GM12878 (cell line): Measurements from ENCODE around the gene EVX2. TPM values are rescaled to one million over a fixed set of nuclear protein-coding genes. Genes with fewer than 3 reads are reported as not detected.

Source experiments
- ATAC-seq: fragments of 200-7000 bp; cut with Tn5 transposase; 3 replicates; pipeline ENCODE4 v1.9.1; 2020; ENCODE audit warnings: mild to moderate bottlenecking, moderate library complexity
- BruUV-seq: library from RNA; stranded (reverse); fragments of 400-500 nt; replicated peaks from 2 replicates; lab custom pipeline; 2021; lab: Mats Ljungman, UMichigan
- CTCF ChIA-PET: fragments of 300-600 bp; sonication (Branson Sonifier 250); formaldehyde crosslinking; extraction: SDS; loops from one replicate; lab custom pipeline; 2021; ENCODE audit warnings: inconsistent platforms; lab: Yijun Ruan, JAX
- POLR2A ChIA-PET: fragments of 350-600 bp; formaldehyde crosslinking; extraction: SDS; loops from one replicate; lab custom pipeline; 2021; ENCODE audit warnings: inconsistent platforms; lab: Charles Lee
- RAD21 ChIA-PET: fragments of 300-600 bp; sonication (Branson Sonifier 250); formaldehyde crosslinking; loops from one replicate; lab custom pipeline; 2023; ENCODE audit warnings: antibody characterized with exemption; ENCODE audit not compliant: unreplicated experiment; lab: Charles Lee
- SMC1A ChIA-PET: fragments of 300-600 bp; sonication (Branson Sonifier 250); formaldehyde crosslinking; loops from one replicate; lab custom pipeline; 2023; ENCODE audit not compliant: unreplicated experiment, uncharacterized antibody; lab: Charles Lee
- DNase-seq: peaks from one replicate; pipeline ENCODE4 v3.0.0-alpha.2; 2011; ENCODE audit warnings: low read depth, low spot score
- FAIRE-seq: peaks from 3 replicates; lab custom pipeline; 2011; peaks lifted over from hg19 to GRCh38; lab: Jason Lieb, UNC
- H2AFZ ChIP-seq: 2 replicates; pipeline ENCODE4 v1.6.0; 2011; ENCODE audit warnings: low read depth, low read length, control low read depth; ENCODE audit not compliant: control insufficient read depth
- H3K27ac ChIP-seq: 2 replicates; pipeline ENCODE4 v1.5.1; 2011; ENCODE audit warnings: control low read depth; ENCODE audit not compliant: control insufficient read depth, insufficient read depth
- H3K27me3 ChIP-seq, 2 experiments: replicated peaks in 1 of 2; 2 replicates each; pipeline versions ENCODE4 v1.6.0 to v1.6.1; 2011; ENCODE audit warnings: low read length in 1 of 2; ENCODE audit not compliant: control insufficient read depth in 2 of 2, insufficient read depth in 2 of 2
- H3K36me3 ChIP-seq, 2 experiments: 2 replicates each; pipeline ENCODE4 v1.5.1; 2011; ENCODE audit warnings: low read length in 1 of 2; ENCODE audit not compliant: control insufficient read depth in 2 of 2, insufficient read depth in 2 of 2
- H3K4me1 ChIP-seq: 2 replicates; pipeline ENCODE4 v1.6.1; 2011; ENCODE audit warnings: mild to moderate bottlenecking, low read length, moderate library complexity, mixed read lengths; ENCODE audit not compliant: control insufficient read depth, insufficient read depth
- H3K4me2 ChIP-seq: 2 replicates; pipeline ENCODE4 v1.6.0; 2011; ENCODE audit warnings: control low read depth; ENCODE audit not compliant: control insufficient read depth, insufficient read depth
- H3K4me3 ChIP-seq: fragments of 200-600 bp; sonication (generic); 2 replicates; pipeline ENCODE4 v1.5.1; 2016
- H3K79me2 ChIP-seq: 2 replicates; pipeline ENCODE4 v1.6.0; 2011; ENCODE audit warnings: low read length; ENCODE audit not compliant: control insufficient read depth, insufficient read depth
- H3K9ac ChIP-seq: 2 replicates; pipeline ENCODE4 v1.8.0; 2011; ENCODE audit warnings: low read length, control low read depth, mixed read lengths; ENCODE audit not compliant: control insufficient read depth, insufficient read depth
- H3K9me3 ChIP-seq: replicated peaks from 3 replicates; pipeline ENCODE4 v1.5.1; 2011; ENCODE audit warnings: mild to moderate bottlenecking, low read length; ENCODE audit not compliant: control insufficient read depth, insufficient read depth
- H4K20me1 ChIP-seq: 2 replicates; pipeline ENCODE4 v1.6.0; 2011; ENCODE audit not compliant: control insufficient read depth, insufficient read depth
- BMI1 ChIP-seq: fragments of 450-650 bp; IDR thresholded peaks from 2 replicates; pipeline ENCODE4 v1.6.1; 2016; ENCODE audit warnings: mild to moderate bottlenecking, moderate library complexity, borderline replicate concordance
- CBX3 ChIP-seq: fragments of 200-600 bp; sonication (generic); IDR thresholded peaks from 2 replicates; pipeline ENCODE4 v1.6.1; 2016; ENCODE audit warnings: low read depth, borderline replicate concordance
- CBX5 ChIP-seq: sonication (generic); IDR thresholded peaks from 2 replicates; pipeline ENCODE4 v1.6.1; 2016; ENCODE audit warnings: low read depth, moderate library complexity, mild to moderate bottlenecking, inconsistent platforms
- CHD2 ChIP-seq: IDR thresholded peaks from 2 replicates; pipeline ENCODE4 v1.6.1; 2011; ENCODE audit warnings: low read depth, low read length, improper control_type of control experiment, borderline replicate concordance
- EED ChIP-seq: sonication (generic); IDR thresholded peaks from 2 replicates; pipeline ENCODE4 v1.6.1; 2016; ENCODE audit warnings: antibody characterized with exemption, low read depth
- PKNOX1 ChIP-seq: fragments of 450-650 bp; IDR thresholded peaks from 2 replicates; pipeline ENCODE4 v1.6.1; 2016; ENCODE audit warnings: mild to moderate bottlenecking
- POLR2AphosphoS2 ChIP-seq: IDR thresholded peaks from 2 replicates; pipeline ENCODE4 v1.6.1; 2011; ENCODE audit warnings: low read depth, mild to moderate bottlenecking, low read length, improper control_type of control experiment, moderate library complexity
- SKIL ChIP-seq: fragments of 450-650 bp; IDR thresholded peaks from 2 replicates; pipeline ENCODE4 v1.6.1; 2017; ENCODE audit warnings: mild to moderate bottlenecking, low read depth, inconsistent platforms; ENCODE audit not compliant: poor library complexity, severe bottlenecking
- SMC3 ChIP-seq: IDR thresholded peaks from 2 replicates; pipeline ENCODE4 v1.6.1; 2011; ENCODE audit warnings: low read length, improper control_type of control experiment, borderline replicate concordance
- STAT3 ChIP-seq: IDR thresholded peaks from 2 replicates; pipeline ENCODE4 v1.6.1; 2011; ENCODE audit warnings: low read depth, low read length, improper control_type of control experiment
- TAF1 ChIP-seq: IDR thresholded peaks from 2 replicates; pipeline ENCODE4 v1.6.1; 2011; ENCODE audit warnings: mild to moderate bottlenecking, low read depth, low read length, borderline replicate concordance
- TARDBP ChIP-seq: IDR thresholded peaks from 2 replicates; pipeline ENCODE4 v1.6.1; 2016; ENCODE audit warnings: borderline replicate concordance
- TCF12 ChIP-seq: IDR thresholded peaks from 2 replicates; pipeline ENCODE4 v1.6.1; 2011; ENCODE audit warnings: low read depth, mild to moderate bottlenecking, low read length
- ZNF207 ChIP-seq: fragments of 450-650 bp; IDR thresholded peaks from 2 replicates; pipeline ENCODE4 v1.6.1; 2014; ENCODE audit warnings: antibody characterized with exemption, mild to moderate bottlenecking, borderline replicate concordance
- ZSCAN29 ChIP-seq: fragments of 450-650 bp; IDR thresholded peaks from 2 replicates; pipeline ENCODE4 v1.6.1; 2017; ENCODE audit warnings: mild to moderate bottlenecking, moderate library complexity
- ZZZ3 ChIP-seq: IDR thresholded peaks from 2 replicates; pipeline ENCODE4 v1.6.1; 2011; ENCODE audit warnings: low read depth; ENCODE audit not compliant: control insufficient read depth, insufficient read length
- WGBS: methylation state at CpG from one replicate; pipeline ENCODE4 v1.1.6; 2016; ENCODE audit warnings: low lambda C conversion rate; ENCODE audit not compliant: insufficient replicate concordance, insufficient coverage; ENCODE audit errors: missing lambda C conversion rate; 5-methylcytosine and 5-hydroxymethylcytosine counted together
- in situ Hi-C: fragments of 300-500 bp; cut with MboI; formaldehyde crosslinking; loops from 9 replicates; pipeline ENCODE4 v1.14.3; 2018; ENCODE audit warnings: mixed read lengths
- intact Hi-C: fragments of 100-400 bp; cut with micrococcal nuclease; formaldehyde crosslinking; loops from one replicate; pipeline ENCODE4 v1.14.2; 2022; ENCODE audit not compliant: unreplicated experiment
- polyA plus RNA-seq, 11 experiments: library from polyadenylated mRNA; depleted of rRNA in 4 of 11; unstranded in 6 of 11; stranded (reverse) in 5 of 11; fragments of >200 nt; fragmentation: Nextera tagmentation in 4 of 11; fragmentation: Illumina TruSeq in 1 of 11; extraction: Ambion mirVana in 4 of 11; extraction: Trizol in 1 of 11; gene quantifications; 1 replicate in 1 of 11; 2 replicates in 10 of 11; pipeline versions ENCODE4 v1.2.1 to v1.2.3, GENCODE V29; 2011 to 2016; ENCODE audit warnings: inconsistent platforms in 2 of 11, missing spikeins in 2 of 11, low read depth in 1 of 11
- total RNA-seq, 4 experiments: library from RNA; depleted of rRNA in 3 of 4; stranded (reverse); fragments of >200 nt in 3 of 4; fragmentation: Illumina TruSeq in 1 of 4; extraction: Trizol in 1 of 4; gene quantifications; 2 replicates each; pipeline versions ENCODE4 v1.2.1 to v1.2.3, GENCODE V29; 2013 to 2021
- TF ChIP-seq, protein P1 (sequence below): IDR thresholded peaks from 2 replicates; pipeline ENCODE4 v1.6.1; 2011; ENCODE audit warnings: mild to moderate bottlenecking, low read depth, low read length, moderate library complexity; ENCODE audit not compliant: insufficient replicate concordance
- TF ChIP-seq, protein P2 (sequence below): IDR thresholded peaks from 2 replicates; pipeline ENCODE4 v1.6.1; 2012; ENCODE audit warnings: low read length, inconsistent platforms
- TF ChIP-seq, protein P3 (sequence below): fragments of 450-650 bp; IDR thresholded peaks from 2 replicates; pipeline ENCODE4 v1.6.1; 2016; ENCODE audit warnings: mild to moderate bottlenecking

Gene EVX2
- total and polyA plus RNA-seq, 10 of the 15 experiments (the other 5 are each of a cell fraction or from before 2014, with no cell fraction given) = not detected

GRCh38 chr2:176094349-176094748, 10.6 kb upstream of the EVX2 start:
- Histone ChIP-seq H3K27me3 (peaks cover 15 to 39% of the 10 kb centered on the region in 2 experiments), H3K9me3 (no peaks in the 10 kb centered on the region), H3K79me2 (no peaks in the 10 kb centered on the region), H3K4me3 (no peak overlapping the region), H3K4me2 (no peak overlapping the region), H3K36me3 (no peaks in the 10 kb centered on the region), H3K4me1 (peaks cover 3% of the 10 kb centered on the region; the same call in 1 of the 2 replicates), H3K9ac (no peak overlapping the region), H3K27ac (no peak overlapping the region), H2AFZ (no peak overlapping the region), H4K20me1 (no peaks in the 10 kb centered on the region)
- 33% methylated on average over 12 of the region's 12 CpGs for WGBS
- SMC1A ChIA-PET = interaction anchor here (4.7 kb wide), 1 partner anchor 405 kb away, joined by 56 read pairs; no protein-coding TSS in a partner anchor
- CTCF ChIA-PET = interaction anchor here (1.3 kb wide), 1 partner anchor 404 kb away, joined by 5 read pairs; no protein-coding TSS in a partner anchor
- BruUV-seq = no TSS peak
- no peak for FAIRE-seq
- RAD21 ChIA-PET = interaction anchor here (2.8 kb wide), 1 partner anchor 843 kb away, joined by 10 read pairs; no protein-coding TSS in a partner anchor
- intact Hi-C loops (no loop called here), in situ Hi-C loops (no loop called here)
- DNase-seq = no peak
- ATAC-seq = no peak
- TF ChIP-seq SMC3 (no peak), TARDBP (no peak), ZNF207 (no peak), TAF1 (no peak), BMI1 (no peak), TCF12 (no peak), ZZZ3 (no peak), SKIL (no peak), EED (no peak), ZSCAN29 (no peak), POLR2AphosphoS2 (no peak), STAT3 (no peak), CBX3 (no peak), PKNOX1 (no peak), CBX5 (no peak), CHD2 (no peak)
- TF ChIP-seq, protein P1, sequence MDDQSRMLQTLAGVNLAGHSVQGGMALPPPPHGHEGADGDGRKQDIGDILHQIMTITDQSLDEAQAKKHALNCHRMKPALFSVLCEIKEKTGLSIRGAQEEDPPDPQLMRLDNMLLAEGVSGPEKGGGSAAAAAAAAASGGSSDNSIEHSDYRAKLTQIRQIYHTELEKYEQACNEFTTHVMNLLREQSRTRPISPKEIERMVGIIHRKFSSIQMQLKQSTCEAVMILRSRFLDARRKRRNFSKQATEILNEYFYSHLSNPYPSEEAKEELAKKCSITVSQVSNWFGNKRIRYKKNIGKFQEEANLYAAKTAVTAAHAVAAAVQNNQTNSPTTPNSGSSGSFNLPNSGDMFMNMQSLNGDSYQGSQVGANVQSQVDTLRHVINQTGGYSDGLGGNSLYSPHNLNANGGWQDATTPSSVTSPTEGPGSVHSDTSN = no peak
- TF ChIP-seq, protein P2, sequence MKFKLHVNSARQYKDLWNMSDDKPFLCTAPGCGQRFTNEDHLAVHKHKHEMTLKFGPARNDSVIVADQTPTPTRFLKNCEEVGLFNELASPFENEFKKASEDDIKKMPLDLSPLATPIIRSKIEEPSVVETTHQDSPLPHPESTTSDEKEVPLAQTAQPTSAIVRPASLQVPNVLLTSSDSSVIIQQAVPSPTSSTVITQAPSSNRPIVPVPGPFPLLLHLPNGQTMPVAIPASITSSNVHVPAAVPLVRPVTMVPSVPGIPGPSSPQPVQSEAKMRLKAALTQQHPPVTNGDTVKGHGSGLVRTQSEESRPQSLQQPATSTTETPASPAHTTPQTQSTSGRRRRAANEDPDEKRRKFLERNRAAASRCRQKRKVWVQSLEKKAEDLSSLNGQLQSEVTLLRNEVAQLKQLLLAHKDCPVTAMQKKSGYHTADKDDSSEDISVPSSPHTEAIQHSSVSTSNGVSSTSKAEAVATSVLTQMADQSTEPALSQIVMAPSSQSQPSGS = no peak
- TF ChIP-seq, protein P3, sequence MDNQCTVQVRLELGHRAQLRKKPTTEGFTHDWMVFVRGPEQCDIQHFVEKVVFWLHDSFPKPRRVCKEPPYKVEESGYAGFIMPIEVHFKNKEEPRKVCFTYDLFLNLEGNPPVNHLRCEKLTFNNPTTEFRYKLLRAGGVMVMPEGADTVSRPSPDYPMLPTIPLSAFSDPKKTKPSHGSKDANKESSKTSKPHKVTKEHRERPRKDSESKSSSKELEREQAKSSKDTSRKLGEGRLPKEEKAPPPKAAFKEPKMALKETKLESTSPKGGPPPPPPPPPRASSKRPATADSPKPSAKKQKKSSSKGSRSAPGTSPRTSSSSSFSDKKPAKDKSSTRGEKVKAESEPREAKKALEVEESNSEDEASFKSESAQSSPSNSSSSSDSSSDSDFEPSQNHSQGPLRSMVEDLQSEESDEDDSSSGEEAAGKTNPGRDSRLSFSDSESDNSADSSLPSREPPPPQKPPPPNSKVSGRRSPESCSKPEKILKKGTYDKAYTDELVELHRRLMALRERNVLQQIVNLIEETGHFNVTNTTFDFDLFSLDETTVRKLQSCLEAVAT = no peak
- POLR2A ChIA-PET = no interaction called here
